Measurements from ENCODE around the gene NXPH1.

Gene NXPH1

GRCh38 chr7:8511855-8512254 is 78.4 kb downstream of the NXPH1 start:
- DNase-seq = no peak

- no peak for DNase-seq
These were observed 81.5 kb downstream of the NXPH1 start for GRCh38 chr7:8514781-8515519.

- no peak for DNase-seq
These were observed 82.3 kb downstream of the NXPH1 start for GRCh38 chr7:8515640-8516185.

GRCh38 chr7:8516976-8517375 is 83.6 kb downstream of the NXPH1 start:
- DNase-seq = no peak

- DNase-seq = no peak
These were observed 94.9 kb downstream of the NXPH1 start for GRCh38 chr7:8528311-8528710.

GRCh38 chr7:8531991-8532515 is 98.6 kb downstream of the NXPH1 start:
- no peak for DNase-seq

GRCh38 chr7:8536431-8536830 is 103.0 kb downstream of the NXPH1 start:
- DNase-seq = no peak

- no peak for DNase-seq
These were observed 115.6 kb downstream of the NXPH1 start for GRCh38 chr7:8549046-8549445.

GRCh38 chr7:8560501-8560900 is 127.1 kb downstream of the NXPH1 start:
- DNase-seq = no peak

- DNase-seq = no peak
These were observed 128.0 kb downstream of the NXPH1 start for GRCh38 chr7:8561449-8561848.

- no peak for DNase-seq
These were observed 130.9 kb downstream of the NXPH1 start for GRCh38 chr7:8564281-8564680.

- DNase-seq = no peak
These were observed 132.6 kb downstream of the NXPH1 start for GRCh38 chr7:8566016-8566415.

GRCh38 chr7:8567626-8568025 is 134.2 kb downstream of the NXPH1 start:
- DNase-seq = no peak

- no peak for DNase-seq
These were observed 146.3 kb downstream of the NXPH1 start for GRCh38 chr7:8579661-8580194.

GRCh38 chr7:8581842-8582241 is 148.4 kb downstream of the NXPH1 start:
- DNase-seq = no peak

GRCh38 chr7:8582728-8583127 is 149.3 kb downstream of the NXPH1 start:
- DNase-seq = no peak

GRCh38 chr7:8585591-8585990 is 152.2 kb downstream of the NXPH1 start:
- DNase-seq = no peak

GRCh38 chr7:8590225-8590624 is 156.8 kb downstream of the NXPH1 start:
- no peak for DNase-seq

GRCh38 chr7:8590791-8591190 is 157.4 kb downstream of the NXPH1 start:
- no peak for DNase-seq

GRCh38 chr7:8591289-8591688 is 157.9 kb downstream of the NXPH1 start:
- no peak for DNase-seq

- no peak for DNase-seq
These were observed 158.8 kb downstream of the NXPH1 start for GRCh38 chr7:8592167-8592566.

- no peak for DNase-seq
These were observed 160.7 kb downstream of the NXPH1 start for GRCh38 chr7:8594115-8594514.

- DNase-seq = no peak
These were observed 164.2 kb downstream of the NXPH1 start for GRCh38 chr7:8597565-8597964.

- DNase-seq = no peak
These were observed 167.7 kb downstream of the NXPH1 start for GRCh38 chr7:8601121-8601520.

- DNase-seq = no peak
These were observed 171.8 kb downstream of the NXPH1 start for GRCh38 chr7:8605221-8605620.
